ENCODE measurements around the gene RNF112.

DNA sequence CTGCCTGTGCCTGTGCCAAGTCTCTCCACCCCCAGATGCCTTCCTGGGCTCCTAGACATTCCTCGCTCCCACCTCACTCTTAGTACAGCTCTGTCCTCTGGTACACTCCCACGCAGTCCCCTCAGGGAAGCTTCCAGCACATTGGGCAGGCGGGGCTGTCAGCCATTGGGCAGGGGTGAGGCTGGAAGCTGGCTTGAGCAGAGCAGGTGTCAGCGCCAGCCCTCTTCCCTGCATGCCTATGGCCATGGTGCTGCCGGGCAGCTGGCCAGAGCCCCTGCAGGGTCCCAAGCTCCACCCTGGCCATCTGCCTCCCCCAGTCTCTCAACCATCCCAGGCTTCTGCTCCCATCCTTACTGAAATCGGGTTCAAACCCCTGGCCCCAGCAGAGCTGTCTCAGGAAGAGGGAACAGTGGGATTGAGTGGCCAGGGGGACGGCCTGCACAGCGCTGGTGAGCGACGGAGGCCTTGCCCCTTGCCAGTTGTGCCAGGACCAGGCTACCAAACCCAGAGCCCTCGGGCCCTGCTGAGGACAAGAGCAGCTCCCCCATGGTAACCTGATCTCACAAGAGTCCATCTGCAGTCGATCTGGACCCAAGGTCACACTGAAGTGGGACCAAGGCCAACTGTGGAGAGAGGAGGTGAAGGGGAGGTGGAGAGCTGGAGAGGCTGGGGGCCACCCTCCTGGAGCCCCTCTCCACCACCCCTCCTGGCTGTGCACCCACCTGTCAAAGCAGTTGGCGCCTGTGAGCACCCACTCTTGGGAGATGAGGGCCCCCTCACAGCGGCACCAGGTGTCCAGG lies 46.1 kb upstream of the RNF112 start:
- TF ChIP-seq POLR2A (IDR thresholded peaks at IDR 0.05) (no peak), EP300 (IDR thresholded peaks at IDR 0.05; ENCODE audit: low read depth) (no peak), POLR2AphosphoS5 (IDR thresholded peaks at IDR 0.05) (no peak)
- TF ChIP-seq, protein P1, sequence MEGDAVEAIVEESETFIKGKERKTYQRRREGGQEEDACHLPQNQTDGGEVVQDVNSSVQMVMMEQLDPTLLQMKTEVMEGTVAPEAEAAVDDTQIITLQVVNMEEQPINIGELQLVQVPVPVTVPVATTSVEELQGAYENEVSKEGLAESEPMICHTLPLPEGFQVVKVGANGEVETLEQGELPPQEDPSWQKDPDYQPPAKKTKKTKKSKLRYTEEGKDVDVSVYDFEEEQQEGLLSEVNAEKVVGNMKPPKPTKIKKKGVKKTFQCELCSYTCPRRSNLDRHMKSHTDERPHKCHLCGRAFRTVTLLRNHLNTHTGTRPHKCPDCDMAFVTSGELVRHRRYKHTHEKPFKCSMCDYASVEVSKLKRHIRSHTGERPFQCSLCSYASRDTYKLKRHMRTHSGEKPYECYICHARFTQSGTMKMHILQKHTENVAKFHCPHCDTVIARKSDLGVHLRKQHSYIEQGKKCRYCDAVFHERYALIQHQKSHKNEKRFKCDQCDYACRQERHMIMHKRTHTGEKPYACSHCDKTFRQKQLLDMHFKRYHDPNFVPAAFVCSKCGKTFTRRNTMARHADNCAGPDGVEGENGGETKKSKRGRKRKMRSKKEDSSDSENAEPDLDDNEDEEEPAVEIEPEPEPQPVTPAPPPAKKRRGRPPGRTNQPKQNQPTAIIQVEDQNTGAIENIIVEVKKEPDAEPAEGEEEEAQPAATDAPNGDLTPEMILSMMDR (IDR thresholded peaks at IDR 0.05) = no peak

Measured in transverse colon (tissue), 4 donors.